Omental fat pad (tissue), 4 donors: ENCODE data around the gene AHI1. TPM values are rescaled to one million over a fixed set of nuclear protein-coding genes. Genes with fewer than 3 reads are reported as not detected.

Experiments
- ATAC-seq: fragments of 150-250 bp; one replicate; pipeline ENCODE4 v1.9.1; 2016; ENCODE audit warnings: mild to moderate bottlenecking, moderate library complexity; ENCODE audit not compliant: low FRiP score
- DNase-seq: peaks from one replicate; pipeline ENCODE4 v3.0.0-alpha.2; 2019; ENCODE audit warnings: low spot score
- total RNA-seq, 4 donors: library from RNA; depleted of rRNA; stranded (reverse); fragments of >200 nt; gene quantifications; one replicate each; pipeline ENCODE4 v1.1.0, GENCODE V29; 2016
- TF ChIP-seq, protein P1 (sequence below), 3 donors: fragments of 450-650 bp; IDR thresholded peaks; one replicate each; pipeline ENCODE4 v1.5.1; 2016 to 2017; ENCODE audit warnings: antibody characterized with exemption in 3 of 3, mild to moderate bottlenecking in 3 of 3, moderate library complexity in 2 of 3

The AHI1 gene
- total RNA-seq, 4 donors from 2014 or later = 26.3 to 59.3 (median 35.7) TPM

- DNase-seq = no peak
- no peak for ATAC-seq
- TF ChIP-seq, protein P1, sequence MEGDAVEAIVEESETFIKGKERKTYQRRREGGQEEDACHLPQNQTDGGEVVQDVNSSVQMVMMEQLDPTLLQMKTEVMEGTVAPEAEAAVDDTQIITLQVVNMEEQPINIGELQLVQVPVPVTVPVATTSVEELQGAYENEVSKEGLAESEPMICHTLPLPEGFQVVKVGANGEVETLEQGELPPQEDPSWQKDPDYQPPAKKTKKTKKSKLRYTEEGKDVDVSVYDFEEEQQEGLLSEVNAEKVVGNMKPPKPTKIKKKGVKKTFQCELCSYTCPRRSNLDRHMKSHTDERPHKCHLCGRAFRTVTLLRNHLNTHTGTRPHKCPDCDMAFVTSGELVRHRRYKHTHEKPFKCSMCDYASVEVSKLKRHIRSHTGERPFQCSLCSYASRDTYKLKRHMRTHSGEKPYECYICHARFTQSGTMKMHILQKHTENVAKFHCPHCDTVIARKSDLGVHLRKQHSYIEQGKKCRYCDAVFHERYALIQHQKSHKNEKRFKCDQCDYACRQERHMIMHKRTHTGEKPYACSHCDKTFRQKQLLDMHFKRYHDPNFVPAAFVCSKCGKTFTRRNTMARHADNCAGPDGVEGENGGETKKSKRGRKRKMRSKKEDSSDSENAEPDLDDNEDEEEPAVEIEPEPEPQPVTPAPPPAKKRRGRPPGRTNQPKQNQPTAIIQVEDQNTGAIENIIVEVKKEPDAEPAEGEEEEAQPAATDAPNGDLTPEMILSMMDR (IDR thresholded peaks at IDR 0.05) = no peak
Observed at GRCh38 chr6:135434991-135435390, 62.5 kb downstream of the AHI1 start.

DNA sequence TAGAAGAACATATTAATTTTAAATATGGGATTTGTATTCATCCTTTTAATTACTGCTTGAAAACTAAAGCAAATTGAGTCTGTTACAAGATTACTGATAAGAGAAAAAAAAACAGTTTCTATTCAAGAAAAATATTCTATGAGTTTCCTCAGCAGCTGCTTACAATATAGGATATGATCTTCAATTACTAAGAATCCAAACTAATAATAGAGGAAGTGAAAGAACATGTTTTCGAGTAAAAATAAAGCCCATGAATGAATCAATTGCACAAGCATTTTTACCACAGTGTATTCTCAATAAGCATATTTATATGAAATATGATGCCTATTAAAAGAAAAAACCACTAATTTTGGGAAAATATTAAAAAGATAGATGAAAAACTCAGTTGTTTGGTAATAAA lies 63.4 kb downstream of the AHI1 start:
- DNase-seq = no peak
- TF ChIP-seq, protein P1 (IDR thresholded peaks at IDR 0.05) = no peak
- no peak for ATAC-seq

DNA sequence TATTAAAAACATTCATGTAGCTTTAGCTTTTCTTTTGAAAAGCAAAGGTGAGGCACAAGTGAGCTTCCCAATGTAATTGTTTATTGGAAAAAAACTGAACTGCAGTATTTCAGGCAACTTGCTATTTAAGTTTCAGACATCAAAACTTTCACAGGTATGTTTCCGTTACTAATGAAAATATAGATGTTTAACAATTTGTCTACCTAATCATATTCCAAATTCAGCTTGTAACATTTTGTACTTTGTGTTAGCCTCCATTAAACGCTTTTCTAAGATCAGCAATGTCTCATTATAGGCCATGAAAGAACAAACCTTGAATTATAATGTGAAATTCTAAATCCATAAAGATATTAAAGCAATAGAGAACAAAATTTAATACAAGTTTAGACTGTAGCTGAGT lies 69.5 kb downstream of the AHI1 start:
- TF ChIP-seq, protein P1 (IDR thresholded peaks at IDR 0.05) = no peak
- ATAC-seq (no peak), DNase-seq (no peak)

DNA sequence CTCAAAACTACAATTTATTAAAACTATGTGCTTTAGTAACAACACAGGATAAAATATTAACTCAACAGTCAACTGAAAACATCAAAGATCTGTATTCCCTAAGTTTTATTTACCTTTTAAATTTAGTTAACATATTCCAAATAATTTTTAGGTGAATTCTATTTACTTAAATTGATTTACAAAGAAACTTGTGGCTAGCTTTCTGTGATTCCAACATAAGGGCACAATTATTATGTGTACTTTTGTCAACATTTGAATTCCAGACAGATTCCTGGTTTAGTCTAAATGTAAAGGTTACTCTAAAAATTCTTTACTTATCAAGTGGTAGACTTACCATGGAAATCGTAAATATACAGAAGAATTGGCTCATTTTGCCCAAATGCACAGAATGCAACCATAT lies 70.7 kb downstream of the AHI1 start:
- no peak for DNase-seq
- TF ChIP-seq, protein P1 (IDR thresholded peaks at IDR 0.05) = no peak
- no peak for ATAC-seq

GRCh38 chr6:135424385-135424784 lies 73.2 kb downstream of the AHI1 start:
- no peak for DNase-seq

GRCh38 chr6:135423649-135424128 lies 73.9 kb downstream of the AHI1 start:
- DNase-seq (no peak), ATAC-seq (no peak)
- TF ChIP-seq, protein P1 (IDR thresholded peaks at IDR 0.05) = no peak

More at GRCh38 chr6:135424385-135424784, 73.2 kb downstream of the AHI1 start:
- TF ChIP-seq, protein P1 (IDR thresholded peaks at IDR 0.05) = no peak
- no peak for ATAC-seq

GRCh38 chr6:135419162-135419561 lies 78.4 kb downstream of the AHI1 start:
- ATAC-seq (no peak), DNase-seq (no peak)
- TF ChIP-seq, protein P1 (IDR thresholded peaks at IDR 0.05) = no peak
